ENCODE results near the gene IPO4. TPM values are rescaled to one million over a fixed set of nuclear protein-coding genes. Genes with fewer than 3 reads are reported as not detected.

The IPO4 gene
- total RNA-seq, 1 donor from 2014 or later = 80.3 TPM

GRCh38 chr14:24146978-24147760, 41.4 kb downstream of the IPO4 start, which contains the start of gene RNF31:
Gene RNF31, plus strand, starts transcription at chr14:24147498. Its CDS starts 201 bp downstream, at chr14:24147699.
- Mint-ChIP-seq H3K27ac (peak within 1 kb of the TSS; percentile 94), H3K36me3 (ENCODE audit: low read depth) (peaks cover 73% of the 10 kb centered on the region), H3K27me3 (no peaks in the 10 kb centered on the region), H3K4me1 (peaks cover 51% of the 10 kb centered on the region), H3K9me3 (no peaks in the 10 kb centered on the region), H3K4me3 (peak within 1 kb of the TSS; percentile 97)
- POLR2A ChIA-PET = interaction anchor here (0.6 to 4.6 kb wide), 32 partner anchors 8 to 580 kb away, joined by 3 to 94 read pairs (median 5); partner anchors contain the start of genes AP1G2, CARMIL3, CBLN3 and CHMP4A
- no peak for TF ChIP-seq CTCF (IDR thresholded peaks at IDR 0.05)
- ATAC-seq (ENCODE audit: low read depth) (peak; percentile 85), DNase-seq (peak; percentile 91)
- intact Hi-C loops (cut with micrococcal nuclease) = loop anchor here (1.0 to 2.0 kb wide), 13 partner anchors 11 to 826 kb away; partner anchors contain the start of genes CHMP4A, DCAF11, GMPR2 and IPO4
- CTCF ChIA-PET = interaction anchor here (0.9 to 4.2 kb wide), 6 partner anchors 11 to 284 kb away, joined by 3 to 45 read pairs (median 11); partner anchors contain the start of genes DCAF11, IRF9, PCK2 and PSME1

DNA sequence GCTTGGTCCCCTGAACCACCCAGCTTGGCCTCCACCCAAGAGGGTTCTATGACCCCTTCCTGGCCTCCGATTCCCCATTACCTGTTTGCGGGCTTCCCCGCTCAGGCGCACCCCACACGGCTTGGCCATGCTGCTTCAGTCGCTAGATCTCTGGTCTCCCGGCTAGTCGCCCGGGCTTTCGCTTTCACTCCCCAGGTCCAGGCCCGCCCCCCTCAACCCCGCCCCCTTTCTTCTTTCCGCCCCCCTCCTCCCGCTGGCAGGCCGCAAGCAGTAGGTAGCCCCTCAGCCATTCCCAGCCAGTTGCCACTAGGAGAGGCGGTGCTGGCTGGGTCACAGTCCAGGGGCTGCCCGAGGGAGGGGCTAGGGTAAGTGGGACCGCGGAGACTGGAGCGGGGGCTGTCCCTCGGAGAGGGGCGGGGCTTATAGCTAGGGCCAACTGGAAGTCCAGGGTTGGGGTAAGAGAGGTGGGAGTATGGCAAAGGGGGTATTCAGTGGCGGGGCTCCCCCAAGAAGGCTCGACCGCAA, 42.1 kb downstream of the IPO4 start, which contains the start of gene PSME2:
TSS of gene PSME2 (minus strand) at position 158 of the 525 bp plus-strand sequence. CDS start at position 129, 29 bp downstream.
- Mint-ChIP-seq H3K27me3 (no peaks in the 10 kb centered on the region), H3K4me3 (peak within 1 kb of the TSS; percentile 97), H3K4me1 (peaks cover 58% of the 10 kb centered on the region), H3K36me3 (ENCODE audit: low read depth) (peaks cover 73% of the 10 kb centered on the region), H3K9me3 (no peaks in the 10 kb centered on the region), H3K27ac (peak within 1 kb of the TSS; percentile 94)
- peak; percentile 84 for DNase-seq
- peak; percentile 74 for ATAC-seq (ENCODE audit: low read depth)
- POLR2A ChIA-PET = interaction anchor here (0.6 to 4.6 kb wide), 35 partner anchors 9 to 579 kb away, joined by 3 to 94 read pairs (median 5); partner anchors contain the start of genes AP1G2, CARMIL3, CBLN3 and CHMP4A
- CTCF ChIA-PET = interaction anchor here (0.9 to 4.2 kb wide), 6 partner anchors 10 to 285 kb away, joined by 3 to 45 read pairs (median 11); partner anchors contain the start of genes DCAF11, IRF9, PCK2 and PSME1
- TF ChIP-seq CTCF (IDR thresholded peaks at IDR 0.05) = no peak
- intact Hi-C loops (cut with micrococcal nuclease) = loop anchor here (1.0 to 2.0 kb wide), 6 partner anchors 10 to 826 kb away; partner anchors contain the start of genes GMPR2, IPO4, NEDD8 and PABPN1

DNA sequence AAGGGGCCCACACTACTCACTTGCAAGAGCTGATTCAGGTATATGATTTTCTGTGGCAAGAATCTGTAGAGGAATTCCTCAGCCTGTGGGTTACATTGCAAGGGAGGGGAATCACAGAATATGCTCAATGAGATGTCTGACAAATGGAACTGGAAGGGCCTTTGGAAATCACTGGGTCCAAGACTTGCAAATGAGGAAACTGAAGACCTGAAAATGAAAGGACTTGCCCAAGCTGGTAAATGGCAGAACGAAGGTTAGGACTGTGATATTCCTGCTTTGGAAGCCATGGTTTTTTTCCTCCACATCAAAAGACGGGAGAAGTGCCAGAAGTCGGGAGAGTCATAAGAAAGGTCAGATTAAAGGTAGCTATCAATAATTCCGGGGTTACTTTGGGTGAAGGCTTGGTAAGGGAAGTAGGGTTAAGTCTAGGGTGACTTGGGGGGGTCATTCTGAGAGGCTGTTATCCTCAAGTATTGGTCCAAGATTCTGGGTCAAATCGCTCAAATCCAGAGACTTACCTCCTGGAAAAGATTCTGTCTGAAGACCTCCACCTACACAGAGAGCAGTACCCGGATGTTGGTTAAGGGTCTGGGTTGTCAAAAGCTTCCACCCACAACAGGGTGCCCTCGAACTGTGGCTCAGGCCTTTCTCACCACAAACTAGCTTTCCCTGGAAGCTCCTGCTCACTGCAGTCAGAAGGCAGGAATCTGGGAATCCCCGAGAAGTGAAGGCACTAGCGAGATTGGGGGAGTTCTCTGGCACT, 42.7 kb downstream of the IPO4 start:
- Mint-ChIP-seq H3K27ac (peak overlapping the region; percentile 94), H3K4me1 (peaks cover 61% of the 10 kb centered on the region), H3K36me3 (ENCODE audit: low read depth) (peaks cover 70% of the 10 kb centered on the region), H3K9me3 (no peaks in the 10 kb centered on the region), H3K27me3 (no peaks in the 10 kb centered on the region), H3K4me3 (peak overlapping the region; percentile 97)
- DNase-seq = no peak
- no peak for ATAC-seq (ENCODE audit: low read depth)
- intact Hi-C loops (cut with micrococcal nuclease) = loop anchor here (1.0 to 2.0 kb wide), 6 partner anchors 10 to 825 kb away; partner anchors contain the start of genes GMPR2, IPO4, NEDD8 and PABPN1
- ChIA-PET POLR2A (interaction anchor here (0.6 to 4.6 kb wide), 23 partner anchors 9 to 284 kb away, joined by 3 to 94 read pairs (median 10); partner anchors contain the start of genes CBLN3, CHMP4A, DCAF11 and IPO4), CTCF (interaction anchor here (0.8 to 4.2 kb wide), 6 partner anchors 10 to 163 kb away, joined by 3 to 45 read pairs (median 11); partner anchors contain the start of genes DCAF11, IRF9, PCK2 and PSME1)
- no peak for TF ChIP-seq CTCF (IDR thresholded peaks at IDR 0.05)

DNA sequence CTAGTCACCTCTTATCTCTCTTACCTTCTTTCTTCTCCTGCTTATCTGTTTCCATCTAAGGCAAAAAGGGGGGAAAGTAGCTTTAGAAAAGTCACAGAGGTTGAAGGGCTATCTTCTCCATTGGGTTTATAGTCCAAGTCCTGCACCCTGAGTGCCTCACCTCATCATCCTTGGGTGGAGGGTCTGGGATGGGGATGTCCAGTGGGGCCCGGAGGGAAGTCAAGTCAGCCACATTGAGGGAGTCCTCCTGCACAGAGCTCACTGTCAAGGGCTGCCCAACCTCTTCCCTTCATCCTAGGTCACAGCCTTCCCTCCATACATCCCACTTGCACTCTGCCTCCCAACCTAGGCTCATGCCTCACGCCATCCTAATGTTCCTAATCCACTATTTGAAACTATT, 43.4 kb downstream of the IPO4 start:
- Mint-ChIP-seq H3K4me3 (peak overlapping the region; percentile 97), H3K9me3 (no peaks in the 10 kb centered on the region), H3K36me3 (ENCODE audit: low read depth) (peaks cover 63% of the 10 kb centered on the region), H3K27ac (peak overlapping the region; percentile 94), H3K27me3 (no peaks in the 10 kb centered on the region), H3K4me1 (peaks cover 67% of the 10 kb centered on the region)
- ATAC-seq (ENCODE audit: low read depth) (no peak), DNase-seq (no peak)
- POLR2A ChIA-PET = interaction anchor here (0.9 to 4.6 kb wide), 13 partner anchors 8 to 285 kb away, joined by 3 to 94 read pairs (median 21); partner anchors contain the start of genes CBLN3, CHMP4A, DCAF11 and IRF9
- intact Hi-C loops (cut with micrococcal nuclease) = no loop called here
- CTCF ChIA-PET = interaction anchor here (0.8 to 4.2 kb wide), 4 partner anchors 9 to 163 kb away, joined by 3 to 45 read pairs (median 20); partner anchors contain the start of genes IRF9 and PSME1
- no peak for TF ChIP-seq CTCF (IDR thresholded peaks at IDR 0.05)

Measured in activated B cell treated with CpG ODN at 0.5 μM for 24 hours (primary cell).